IPS-18c (cell line): ENCODE results near the gene CEMIP2.
"Not testable (repeated sequence)": the region's sequence is repeated elsewhere in the genome, so short reads cannot be mapped to it uniquely, and the experiment has no call there.

Experiments
- H3K4me3 ChIP-seq: 2 replicates; pipeline ENCODE4 v1.7.0; 2013; ENCODE audit warnings: low read depth, mild to moderate bottlenecking, low read length, moderate library complexity; ENCODE audit not compliant: insufficient read depth
- H3K9me3 ChIP-seq: one replicate; pipeline ENCODE4 v1.6.1; 2013; ENCODE audit warnings: mild to moderate bottlenecking, low read length, moderate library complexity; ENCODE audit not compliant: control insufficient read depth, insufficient read depth

Gene CEMIP2

DNA sequence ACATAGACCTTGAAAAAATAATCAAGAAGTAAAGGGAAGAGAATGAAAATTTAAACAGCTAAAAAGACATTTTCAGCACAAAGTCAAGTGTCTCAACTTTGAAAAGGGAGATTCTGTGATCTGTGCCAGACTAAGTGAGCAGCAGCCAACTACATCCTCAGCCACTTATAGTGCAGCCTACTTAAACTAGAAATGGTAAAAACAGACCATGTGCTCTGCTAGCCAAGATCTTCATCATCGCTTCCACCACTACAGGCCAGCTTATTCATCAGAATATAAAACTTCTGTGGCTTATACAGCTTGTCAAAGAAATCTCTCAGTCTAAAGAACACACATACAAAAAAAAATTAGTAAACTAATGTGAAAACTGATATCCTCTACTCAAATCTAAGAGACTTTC lies 63.5 kb downstream of the CEMIP2 start:
- H3K4me3 ChIP-seq: no peak overlapping the region
- H3K9me3 ChIP-seq: no peaks in the 10 kb centered on the region

DNA sequence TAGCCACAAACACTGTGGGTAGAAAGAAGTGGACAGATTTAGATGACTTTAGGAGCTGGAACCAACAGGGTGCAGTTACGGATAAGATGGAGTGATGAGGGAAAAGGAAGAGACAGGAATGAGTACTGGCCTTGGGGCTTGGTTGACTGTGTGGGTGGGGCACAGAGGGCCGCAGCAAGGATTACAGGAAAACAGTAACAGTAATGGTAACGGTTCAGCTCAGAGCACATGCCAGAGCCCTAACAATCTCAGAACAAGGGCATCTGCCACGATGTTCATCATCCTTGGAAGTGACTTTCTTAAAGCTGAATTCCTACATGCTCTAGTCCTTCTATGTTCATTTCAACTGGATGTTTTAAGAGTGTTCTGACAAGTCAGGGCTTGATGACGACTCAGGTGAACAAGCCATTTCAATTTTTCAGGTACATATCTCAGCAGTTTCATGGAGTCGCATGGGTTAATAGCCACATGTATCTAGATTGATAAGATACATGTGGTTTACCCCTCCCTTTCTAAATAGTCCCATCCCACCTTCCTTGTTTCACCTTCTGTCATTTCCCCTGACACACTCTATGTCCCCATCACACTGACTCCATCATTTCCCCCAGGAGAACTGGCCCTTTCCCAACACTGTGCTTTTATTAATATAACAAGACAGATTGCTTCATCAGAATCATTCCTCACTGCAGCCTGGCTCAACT lies 65.0 kb downstream of the CEMIP2 start:
- no peaks in the 10 kb centered on the region for H3K9me3 ChIP-seq

DNA sequence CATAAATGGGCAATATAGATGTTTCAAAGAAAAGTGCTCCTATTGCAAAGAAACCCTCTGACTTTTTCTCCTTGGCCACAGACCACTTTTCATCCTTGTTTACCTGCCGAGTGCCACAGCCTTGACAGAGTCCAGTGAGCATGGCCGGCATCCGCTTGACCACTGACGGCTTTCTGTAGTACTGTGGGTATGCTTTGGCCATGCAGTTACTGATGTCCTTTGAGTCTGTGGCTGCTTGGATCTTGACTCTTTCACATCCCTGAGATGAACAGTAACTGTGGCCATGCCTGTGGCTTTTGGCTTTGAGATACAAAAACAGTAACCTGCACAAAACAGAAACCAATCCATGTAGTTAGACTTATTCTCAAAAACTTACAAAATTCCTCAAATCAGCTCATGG lies 70.4 kb downstream of the CEMIP2 start:
- Histone ChIP-seq H3K4me3 (no peak overlapping the region), H3K9me3 (no peaks in the 10 kb centered on the region)

More for the DNA sequence above, 65.0 kb downstream of the CEMIP2 start:
- no peak overlapping the region for H3K4me3 ChIP-seq

DNA sequence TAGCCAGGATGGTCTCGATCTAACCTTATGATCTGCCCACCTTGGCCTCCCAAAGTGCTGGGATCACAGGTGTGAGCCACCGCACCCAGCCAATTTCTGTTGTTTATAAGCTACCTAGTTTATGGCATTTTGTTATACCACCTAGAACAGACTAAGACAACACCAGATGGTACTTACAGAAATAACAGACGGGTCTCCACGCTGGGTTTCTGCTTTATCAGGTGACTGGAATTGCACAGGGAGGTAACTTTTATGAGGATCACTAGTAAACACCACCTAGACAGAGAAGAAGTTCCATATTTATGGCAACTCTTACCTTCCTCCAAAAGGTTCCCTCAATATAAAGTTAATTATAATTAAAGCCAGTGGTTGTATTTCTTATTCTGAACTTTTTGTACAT lies 74.0 kb downstream of the CEMIP2 start:
- H3K9me3 ChIP-seq: no peaks in the 10 kb centered on the region
- H3K4me3 ChIP-seq: no peak overlapping the region

DNA sequence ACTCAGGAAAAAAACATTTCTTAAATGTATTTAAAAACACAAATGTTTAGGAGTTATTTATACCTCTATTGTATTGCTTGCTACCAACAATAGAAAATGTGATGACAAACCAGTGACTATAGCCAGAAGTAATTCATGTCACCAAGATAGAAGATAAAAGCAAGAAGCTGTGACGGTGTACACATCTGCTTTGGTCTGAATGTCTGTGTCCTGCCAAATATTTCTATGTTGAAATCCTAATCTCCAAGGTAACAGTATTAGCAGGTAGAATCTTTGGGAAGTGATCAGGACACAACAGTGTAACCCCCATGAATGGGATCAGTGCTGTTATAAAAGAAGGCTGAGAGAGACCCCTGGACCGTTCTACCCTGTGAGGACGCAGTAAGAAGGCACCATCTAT lies 74.7 kb downstream of the CEMIP2 start:
- no peaks in the 10 kb centered on the region for H3K9me3 ChIP-seq
- no peak overlapping the region for H3K4me3 ChIP-seq

DNA sequence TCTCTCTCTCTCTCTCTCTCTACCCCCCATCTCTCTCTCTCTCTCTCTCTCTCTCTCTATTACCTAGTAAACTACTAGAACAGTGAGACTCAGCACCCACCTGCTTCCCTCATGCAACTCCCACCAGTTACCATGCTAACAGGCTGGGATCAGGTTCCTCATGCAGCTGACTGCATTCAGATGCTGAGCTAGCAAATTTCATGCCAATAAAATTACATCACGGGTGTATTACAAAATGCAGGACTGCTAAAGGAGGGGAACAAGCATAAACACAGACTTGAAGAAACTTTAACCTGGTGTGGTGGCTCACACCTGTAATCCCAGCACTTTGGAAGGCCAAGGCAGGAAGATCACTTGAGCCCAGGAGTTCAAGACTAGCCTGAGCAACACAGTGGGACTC lies 76.0 kb downstream of the CEMIP2 start:
- Histone ChIP-seq H3K9me3 (no peaks in the 10 kb centered on the region), H3K4me3 (no peak overlapping the region)

DNA sequence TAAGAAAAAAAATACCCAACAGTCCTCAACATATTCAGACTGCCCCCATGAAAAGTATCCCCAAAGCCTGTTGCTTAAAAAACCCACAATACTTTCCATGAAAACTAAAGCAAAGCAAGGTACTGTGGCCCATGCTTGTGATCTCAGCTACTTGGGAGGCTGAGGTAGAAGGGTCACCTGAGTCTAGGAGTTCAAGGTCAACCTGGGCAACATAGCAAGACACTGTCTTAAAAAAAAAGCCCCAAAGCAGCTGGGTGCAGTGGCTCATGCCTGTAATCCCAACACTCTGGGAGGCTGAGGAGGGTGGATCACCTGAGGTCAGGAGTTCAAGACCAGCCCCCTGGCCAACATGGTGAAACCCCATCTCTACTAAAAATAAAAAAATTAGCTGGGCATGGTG lies 76.7 kb downstream of the CEMIP2 start:
- not testable (repeated sequence) for H3K9me3 ChIP-seq, H3K4me3 ChIP-seq

DNA sequence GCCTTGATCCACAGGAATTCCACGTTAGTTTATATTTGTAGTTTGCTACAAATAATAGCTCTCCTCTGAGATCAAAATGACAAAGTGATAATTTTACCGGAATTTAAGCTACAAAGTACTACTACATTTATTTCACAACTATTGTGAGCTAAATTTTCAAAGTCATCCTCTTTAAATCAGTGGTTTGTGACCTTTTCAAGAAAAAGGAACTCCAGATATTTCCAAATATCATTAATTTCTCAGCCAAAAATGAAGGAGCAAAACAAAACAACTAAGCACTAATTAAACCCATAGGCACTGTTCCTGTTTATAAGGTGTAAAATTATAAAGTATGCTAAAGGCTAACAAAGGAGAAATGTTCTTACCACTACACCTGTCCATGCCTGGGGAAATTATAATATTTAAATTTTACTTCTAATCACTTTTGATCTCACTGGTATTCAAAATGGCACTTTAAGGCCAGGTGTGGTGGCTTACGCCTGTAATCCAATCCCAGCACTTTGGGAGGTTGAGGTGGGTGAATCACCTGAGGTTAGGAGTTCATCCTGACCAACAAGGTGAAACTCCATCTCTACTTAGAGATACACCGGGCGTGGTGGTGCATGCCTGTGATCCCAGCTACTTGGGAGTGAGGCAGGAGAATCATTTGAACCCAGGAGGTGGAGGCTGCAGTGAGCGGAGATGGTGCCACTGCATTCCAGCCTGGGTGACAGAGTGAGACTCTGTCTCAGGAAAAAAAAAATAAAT lies 77.5 kb downstream of the CEMIP2 start:
- H3K4me3 ChIP-seq: no peak overlapping the region
- H3K9me3 ChIP-seq: no peaks in the 10 kb centered on the region

DNA sequence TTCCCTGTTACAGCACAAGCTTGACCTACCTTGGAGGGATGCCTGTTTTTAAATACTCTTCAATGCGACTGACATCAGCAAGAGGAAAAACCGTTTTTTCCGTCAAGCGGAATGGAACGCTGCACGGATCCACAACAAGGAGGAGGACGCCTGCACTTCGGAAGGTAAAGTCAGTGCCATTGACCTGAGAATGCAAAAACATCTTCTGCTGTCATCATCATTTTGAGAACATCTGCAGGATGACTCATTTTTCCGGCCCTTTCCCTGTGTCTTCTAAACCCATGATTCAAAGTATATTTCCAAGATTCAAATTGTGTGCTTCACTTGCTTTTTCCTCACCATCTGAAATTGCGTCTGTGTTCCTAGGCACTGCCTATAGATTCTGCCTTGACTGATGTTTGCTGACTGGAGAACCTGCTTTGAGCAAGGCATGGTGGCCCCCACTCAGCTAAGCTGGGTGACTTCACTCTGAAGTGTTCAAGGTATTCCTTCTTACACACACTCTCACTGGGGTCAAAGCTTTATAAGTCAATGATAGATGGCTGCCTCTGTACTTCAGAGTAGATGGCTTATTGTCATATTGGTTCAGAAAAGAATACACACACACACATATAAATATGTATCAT lies 78.1 kb downstream of the CEMIP2 start:
- Histone ChIP-seq H3K9me3 (no peaks in the 10 kb centered on the region), H3K4me3 (no peak overlapping the region)

DNA sequence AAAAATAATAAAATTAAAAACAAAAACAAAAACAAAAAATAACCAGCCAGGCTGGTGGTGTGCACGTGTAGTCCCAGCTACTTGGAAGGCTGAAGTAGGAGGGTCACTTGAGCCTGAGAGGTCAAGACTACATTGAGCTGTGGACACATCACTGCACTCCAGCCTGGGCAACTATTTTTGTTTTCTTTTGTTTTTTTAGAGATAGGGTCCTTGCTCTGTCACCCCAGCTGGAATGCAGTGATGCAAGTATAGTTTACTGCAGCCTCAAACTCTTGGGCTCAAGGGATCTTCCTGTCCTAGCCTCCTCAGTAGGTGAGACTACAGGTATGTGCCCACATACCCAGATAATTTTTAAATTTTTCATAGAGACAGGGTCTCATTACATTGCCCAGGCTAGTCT lies 80.6 kb downstream of the CEMIP2 start:
- no peaks in the 10 kb centered on the region for H3K9me3 ChIP-seq
- no peak overlapping the region for H3K4me3 ChIP-seq

DNA sequence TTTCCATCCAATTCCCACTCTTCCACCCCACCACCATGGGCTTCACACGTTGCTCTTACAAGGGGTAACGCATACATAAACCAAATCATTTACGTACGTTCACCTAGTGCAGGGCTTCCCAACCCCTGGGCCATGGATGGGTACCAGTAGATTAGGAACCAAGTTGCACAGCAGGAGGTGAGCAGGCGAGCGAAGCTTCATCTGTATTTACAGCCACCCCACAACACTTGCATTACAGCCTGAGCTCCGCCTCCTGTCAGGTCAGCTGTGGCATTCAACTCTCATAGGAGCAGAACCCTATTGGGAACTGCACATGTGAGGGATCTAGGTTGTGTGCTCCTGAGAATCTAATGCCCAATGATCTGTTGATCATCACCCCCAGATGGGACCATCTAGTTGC lies 82.3 kb downstream of the CEMIP2 start:
- Histone ChIP-seq H3K4me3 (no peak overlapping the region), H3K9me3 (no peaks in the 10 kb centered on the region)

DNA sequence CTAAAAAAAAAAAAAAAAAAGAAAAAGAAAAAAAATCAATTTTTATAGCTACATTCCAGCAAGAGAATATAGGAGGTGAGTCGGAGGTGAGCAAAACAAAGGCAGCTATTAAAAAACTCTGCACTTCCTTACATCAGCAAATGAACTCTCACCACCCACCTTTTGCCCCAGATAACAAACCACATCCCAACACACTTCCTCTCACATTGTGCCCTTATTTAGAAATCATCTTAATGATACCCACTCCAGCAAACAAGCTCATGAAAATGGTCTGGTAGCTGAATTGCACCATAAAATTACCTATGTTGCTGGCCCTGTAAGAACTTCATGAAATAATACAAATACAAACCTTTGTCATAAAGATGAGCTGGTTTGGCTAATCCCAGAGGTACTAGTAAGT lies 82.9 kb downstream of the CEMIP2 start:
- H3K4me3 ChIP-seq: no peak overlapping the region

DNA sequence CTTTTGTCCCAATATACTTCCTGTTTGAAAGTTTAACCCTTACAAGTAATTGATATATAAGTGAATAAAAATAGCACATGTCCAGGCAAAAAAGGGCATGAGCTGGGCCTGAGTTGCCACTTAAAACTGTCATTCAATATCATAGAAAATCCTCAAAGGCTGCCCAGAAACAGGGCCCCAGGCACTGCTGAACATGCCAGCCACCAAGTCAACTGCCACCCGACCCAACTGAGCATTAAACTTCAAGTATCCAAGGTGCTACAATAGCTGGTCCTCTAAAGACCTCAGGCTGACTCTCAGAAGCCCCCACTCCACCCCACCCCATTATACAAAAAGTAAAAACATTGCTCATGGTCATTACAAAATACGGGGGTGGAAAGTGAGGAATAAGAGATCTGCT lies 83.7 kb downstream of the CEMIP2 start:
- H3K4me3 ChIP-seq: no peak overlapping the region

More for the DNA sequence above, 82.9 kb downstream of the CEMIP2 start:
- H3K9me3 ChIP-seq: no peaks in the 10 kb centered on the region

DNA sequence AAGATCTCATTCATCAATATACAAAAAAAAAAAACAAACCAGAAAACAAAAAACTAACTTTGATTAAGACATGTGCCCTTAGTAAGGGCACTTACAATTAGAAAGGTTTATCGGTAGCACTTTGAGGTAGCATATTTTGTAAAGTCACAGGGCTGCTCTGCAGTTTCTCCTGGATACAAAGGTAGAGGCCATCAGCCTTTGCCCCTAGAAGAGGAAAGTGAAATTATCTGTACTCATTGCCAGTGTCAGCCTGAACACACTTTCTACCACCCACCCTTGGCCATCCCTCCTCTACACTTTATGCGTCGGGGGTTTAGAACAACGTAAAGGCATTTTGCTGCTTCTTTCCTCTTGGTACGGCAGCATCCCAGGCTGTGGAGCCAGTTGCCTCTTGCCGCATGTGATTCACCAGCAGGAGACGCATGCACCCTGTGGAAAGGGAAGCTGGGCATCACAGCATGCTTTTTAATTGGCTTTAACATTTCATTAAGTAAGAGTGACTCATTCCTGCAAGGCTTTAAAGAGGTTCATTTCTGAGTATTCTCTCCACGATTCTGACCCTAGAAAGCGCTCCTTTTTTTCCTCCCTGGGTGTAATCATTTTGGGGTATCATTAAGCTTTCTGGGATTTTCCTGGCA lies 84.6 kb downstream of the CEMIP2 start:
- H3K4me3 ChIP-seq: no peak overlapping the region
- H3K9me3 ChIP-seq: no peaks in the 10 kb centered on the region

More for the DNA sequence above, 83.7 kb downstream of the CEMIP2 start:
- no peaks in the 10 kb centered on the region for H3K9me3 ChIP-seq

DNA sequence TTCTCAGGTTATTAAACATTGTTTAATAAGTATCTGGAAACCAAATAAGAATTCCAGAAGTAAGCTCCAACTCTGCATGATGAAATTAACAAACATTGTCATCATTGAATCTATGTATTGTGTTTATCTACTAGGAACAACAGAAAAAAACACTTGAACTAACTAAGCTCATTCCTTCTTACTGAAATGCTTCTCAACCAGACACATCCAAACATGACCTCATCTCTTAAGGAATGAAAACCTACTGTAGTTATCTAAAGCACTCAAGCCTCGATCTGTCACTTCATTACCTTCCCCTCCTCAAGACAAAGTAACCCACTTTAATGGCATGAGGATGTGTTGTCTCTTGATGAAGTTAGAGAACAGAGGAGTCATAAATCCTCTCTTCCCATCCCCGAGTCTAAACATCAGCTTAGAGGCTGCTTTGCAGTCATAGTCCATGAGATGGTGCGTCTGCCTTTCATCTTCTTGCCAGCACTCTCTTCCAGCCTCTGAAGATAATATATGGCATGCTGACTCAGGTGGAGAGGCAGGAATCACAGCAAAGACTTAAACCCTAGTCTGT lies 86.5 kb downstream of the CEMIP2 start:
- no peaks in the 10 kb centered on the region for H3K9me3 ChIP-seq
- H3K4me3 ChIP-seq: no peak overlapping the region

DNA sequence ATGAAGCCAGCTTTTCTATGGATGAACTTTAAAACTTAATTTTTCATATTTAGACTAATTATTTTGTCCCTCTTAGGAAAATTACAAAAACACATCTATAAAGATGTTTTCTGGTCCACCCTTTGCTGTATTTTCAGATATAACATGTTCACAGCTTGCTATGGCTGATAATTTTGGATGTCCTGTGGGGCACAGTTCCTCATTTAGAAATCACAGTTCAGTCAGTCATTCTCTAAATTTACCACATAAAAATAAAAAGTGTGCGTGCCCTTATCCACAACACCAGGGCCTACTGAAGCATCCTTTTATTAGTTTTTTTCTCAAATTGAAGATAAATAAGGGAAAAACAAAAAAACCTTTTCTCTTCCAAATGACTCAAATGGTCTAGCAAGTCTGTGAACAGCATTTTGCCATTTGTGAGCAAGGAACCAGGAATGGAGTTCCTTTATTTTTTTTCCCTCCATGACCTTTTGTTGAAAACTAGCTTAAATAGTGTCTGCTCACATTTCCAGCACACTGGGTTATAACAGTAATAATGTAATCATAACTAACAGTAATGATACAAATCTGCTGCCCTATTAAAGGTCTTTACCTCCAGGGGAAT lies 87.1 kb downstream of the CEMIP2 start:
- no peaks in the 10 kb centered on the region for H3K9me3 ChIP-seq

More for the DNA sequence above, 87.1 kb downstream of the CEMIP2 start:
- H3K4me3 ChIP-seq: no peak overlapping the region
